IMR-90 (cell line): Measurements from ENCODE around the gene SEC16A.

Experiments
- RAD21 ChIP-seq: IDR thresholded peaks from 2 replicates; pipeline ENCODE4 v1.6.1; 2012; ENCODE audit warnings: low read length, improper control_type of control experiment
- TF ChIP-seq, protein P1 (sequence below): conservative IDR thresholded peaks from 2 replicates; pipeline ENCODE4 v1.5.1; 2012; ENCODE audit warnings: mild to moderate bottlenecking, low read depth, low read length, improper control_type of control experiment

DNA sequence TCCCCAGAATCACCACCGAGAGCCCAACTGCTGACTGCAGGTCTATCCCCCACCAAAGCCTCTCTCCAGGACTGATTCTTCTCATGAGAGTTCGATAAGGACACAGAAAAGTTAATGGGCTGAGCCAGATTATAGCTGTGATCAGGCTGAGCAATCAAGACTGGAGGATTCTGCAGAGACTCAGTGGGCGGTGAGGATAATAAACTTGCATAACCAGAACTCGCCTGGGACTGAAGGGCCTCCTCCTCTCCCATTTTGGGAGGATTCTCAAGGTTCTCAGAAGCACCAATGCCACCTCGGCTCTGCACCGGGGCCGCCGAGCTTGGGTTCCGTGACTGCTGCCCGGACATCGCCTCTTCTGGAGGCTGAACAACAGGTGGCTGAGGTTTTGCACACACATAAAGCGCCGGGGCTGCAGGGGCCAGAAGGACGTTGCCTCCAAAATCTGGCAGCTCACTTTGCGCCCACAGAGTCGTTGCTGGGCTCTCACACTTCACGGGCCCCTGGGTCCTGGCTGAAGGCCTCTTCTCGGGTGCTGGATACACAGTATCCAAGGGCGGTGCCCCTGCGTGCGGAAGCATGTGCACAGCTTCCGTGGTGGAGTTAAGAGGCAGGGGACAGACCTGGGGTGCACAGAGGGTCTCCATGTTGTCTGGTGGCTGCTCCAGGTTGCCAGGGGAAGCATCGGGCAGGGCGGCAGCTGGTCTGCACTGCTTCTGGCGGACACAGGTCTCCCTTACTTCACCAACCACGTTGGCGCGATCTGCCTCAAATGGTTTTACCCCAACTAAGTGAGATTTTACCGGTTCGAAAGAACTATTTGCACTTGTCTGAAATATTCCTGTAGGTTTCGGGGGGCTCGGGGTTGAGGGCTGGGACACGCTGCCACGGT lies 7.6 kb downstream of the SEC16A start:
- TF ChIP-seq, protein P1, sequence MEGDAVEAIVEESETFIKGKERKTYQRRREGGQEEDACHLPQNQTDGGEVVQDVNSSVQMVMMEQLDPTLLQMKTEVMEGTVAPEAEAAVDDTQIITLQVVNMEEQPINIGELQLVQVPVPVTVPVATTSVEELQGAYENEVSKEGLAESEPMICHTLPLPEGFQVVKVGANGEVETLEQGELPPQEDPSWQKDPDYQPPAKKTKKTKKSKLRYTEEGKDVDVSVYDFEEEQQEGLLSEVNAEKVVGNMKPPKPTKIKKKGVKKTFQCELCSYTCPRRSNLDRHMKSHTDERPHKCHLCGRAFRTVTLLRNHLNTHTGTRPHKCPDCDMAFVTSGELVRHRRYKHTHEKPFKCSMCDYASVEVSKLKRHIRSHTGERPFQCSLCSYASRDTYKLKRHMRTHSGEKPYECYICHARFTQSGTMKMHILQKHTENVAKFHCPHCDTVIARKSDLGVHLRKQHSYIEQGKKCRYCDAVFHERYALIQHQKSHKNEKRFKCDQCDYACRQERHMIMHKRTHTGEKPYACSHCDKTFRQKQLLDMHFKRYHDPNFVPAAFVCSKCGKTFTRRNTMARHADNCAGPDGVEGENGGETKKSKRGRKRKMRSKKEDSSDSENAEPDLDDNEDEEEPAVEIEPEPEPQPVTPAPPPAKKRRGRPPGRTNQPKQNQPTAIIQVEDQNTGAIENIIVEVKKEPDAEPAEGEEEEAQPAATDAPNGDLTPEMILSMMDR = no peak
- no peak for TF ChIP-seq RAD21
